ENCODE data around the gene LRBA. TPM values are rescaled to one million over a fixed set of nuclear protein-coding genes. Genes with fewer than 3 reads are reported as not detected.

LRBA gene
- total RNA-seq, 1 donor from 2014 or later, result 28.2 TPM

DNA sequence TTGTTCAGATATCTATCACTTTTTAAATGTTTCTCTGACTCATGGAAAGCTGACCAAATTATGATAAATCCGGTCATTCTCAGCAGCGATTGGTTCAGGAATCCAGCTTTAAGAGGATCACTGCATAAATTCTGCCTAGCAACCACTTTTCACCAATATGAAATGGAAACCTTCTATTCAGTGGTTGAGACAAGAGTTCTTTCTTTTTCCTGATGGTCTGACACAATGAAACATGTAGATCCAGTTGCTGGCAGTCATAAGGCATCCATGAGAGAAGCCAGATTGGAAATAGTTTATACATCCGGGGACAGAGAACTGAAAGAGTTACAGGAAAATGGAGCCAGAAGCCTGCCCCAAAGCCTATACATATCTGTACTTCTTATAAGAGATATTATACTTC lies 406.0 kb downstream of the LRBA start:
- no peaks in the 10 kb centered on the region for H3K4me1 Mint-ChIP-seq
- TF ChIP-seq, protein P1, sequence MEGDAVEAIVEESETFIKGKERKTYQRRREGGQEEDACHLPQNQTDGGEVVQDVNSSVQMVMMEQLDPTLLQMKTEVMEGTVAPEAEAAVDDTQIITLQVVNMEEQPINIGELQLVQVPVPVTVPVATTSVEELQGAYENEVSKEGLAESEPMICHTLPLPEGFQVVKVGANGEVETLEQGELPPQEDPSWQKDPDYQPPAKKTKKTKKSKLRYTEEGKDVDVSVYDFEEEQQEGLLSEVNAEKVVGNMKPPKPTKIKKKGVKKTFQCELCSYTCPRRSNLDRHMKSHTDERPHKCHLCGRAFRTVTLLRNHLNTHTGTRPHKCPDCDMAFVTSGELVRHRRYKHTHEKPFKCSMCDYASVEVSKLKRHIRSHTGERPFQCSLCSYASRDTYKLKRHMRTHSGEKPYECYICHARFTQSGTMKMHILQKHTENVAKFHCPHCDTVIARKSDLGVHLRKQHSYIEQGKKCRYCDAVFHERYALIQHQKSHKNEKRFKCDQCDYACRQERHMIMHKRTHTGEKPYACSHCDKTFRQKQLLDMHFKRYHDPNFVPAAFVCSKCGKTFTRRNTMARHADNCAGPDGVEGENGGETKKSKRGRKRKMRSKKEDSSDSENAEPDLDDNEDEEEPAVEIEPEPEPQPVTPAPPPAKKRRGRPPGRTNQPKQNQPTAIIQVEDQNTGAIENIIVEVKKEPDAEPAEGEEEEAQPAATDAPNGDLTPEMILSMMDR (conservative IDR thresholded peaks at IDR 0.05), result no peak
- no peak overlapping the region for H3K27ac Mint-ChIP-seq (ENCODE audit: unreplicated experiment)
- H3K9me3 Mint-ChIP-seq, result no peaks in the 10 kb centered on the region
- DNase-seq (ENCODE audit: low read depth, low spot score), result no peak
- H3K27me3 Mint-ChIP-seq (ENCODE audit: low read depth), result no peaks in the 10 kb centered on the region
- H3K4me3 Mint-ChIP-seq, result no peak overlapping the region
- no peaks in the 10 kb centered on the region for H3K36me3 Mint-ChIP-seq (ENCODE audit: low read depth)

DNA sequence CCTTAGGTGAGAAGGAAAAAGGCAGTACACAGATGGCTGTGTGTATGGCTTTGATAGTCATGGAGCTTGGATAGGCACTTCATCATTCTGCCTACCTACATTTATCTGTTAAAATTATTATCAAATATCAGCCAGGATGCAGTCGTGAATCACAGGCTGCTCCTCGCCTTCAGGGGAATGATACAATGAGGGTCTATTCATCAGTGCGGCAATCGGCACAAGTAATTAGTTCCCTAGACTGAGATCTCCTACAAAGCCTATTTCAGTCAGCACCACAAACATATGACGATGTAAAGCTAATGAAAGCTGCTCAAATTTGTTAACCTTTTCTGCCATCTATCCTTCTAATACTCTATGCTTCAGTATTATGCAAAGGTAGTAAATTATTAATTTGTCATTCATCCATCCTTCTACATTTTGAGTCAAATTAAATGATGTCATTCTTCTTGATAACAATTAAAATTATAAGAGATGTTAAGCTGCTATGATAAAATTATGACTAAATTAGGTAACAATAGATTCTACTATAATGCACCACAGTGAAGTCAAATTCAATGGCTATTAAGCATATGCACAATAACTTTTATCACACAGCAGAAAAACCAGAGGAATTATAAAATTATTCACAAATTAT lies 414.2 kb downstream of the LRBA start:
- DNase-seq (ENCODE audit: low read depth, low spot score), result no peak
- Mint-ChIP-seq H3K36me3 (ENCODE audit: low read depth) (no peaks in the 10 kb centered on the region), H3K4me1 (peaks cover 4% of the 10 kb centered on the region), H3K27ac (ENCODE audit: unreplicated experiment) (no peak overlapping the region), H3K27me3 (ENCODE audit: low read depth) (no peaks in the 10 kb centered on the region), H3K9me3 (no peaks in the 10 kb centered on the region), H3K4me3 (no peak overlapping the region)
- TF ChIP-seq, protein P1 (conservative IDR thresholded peaks at IDR 0.05), result no peak

DNA sequence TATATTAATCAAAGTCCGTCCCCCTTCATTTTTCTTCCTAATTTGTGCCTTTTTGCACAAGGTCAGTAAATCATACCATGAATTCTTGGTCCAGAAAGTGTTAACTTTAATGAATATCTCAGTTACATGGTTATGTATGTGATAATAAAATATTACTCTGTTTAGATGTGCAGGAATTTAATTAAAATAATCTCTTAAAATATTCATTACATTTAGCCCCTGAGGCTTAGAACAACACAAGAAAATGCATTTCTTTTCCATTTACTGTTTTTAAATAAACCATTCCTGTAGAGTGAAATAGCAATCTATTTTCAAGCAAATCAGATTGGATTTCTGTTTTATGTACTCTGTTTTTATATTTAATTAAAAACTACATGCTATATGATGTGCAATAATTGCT lies 415.5 kb downstream of the LRBA start:
- H3K9me3 Mint-ChIP-seq, result no peaks in the 10 kb centered on the region
- no peaks in the 10 kb centered on the region for H3K36me3 Mint-ChIP-seq (ENCODE audit: low read depth)
- no peak overlapping the region for H3K27ac Mint-ChIP-seq (ENCODE audit: unreplicated experiment)
- H3K4me3 Mint-ChIP-seq, result no peak overlapping the region
- peaks cover 4% of the 10 kb centered on the region for H3K4me1 Mint-ChIP-seq
- no peak for DNase-seq (ENCODE audit: low read depth, low spot score)
- H3K27me3 Mint-ChIP-seq (ENCODE audit: low read depth), result no peaks in the 10 kb centered on the region
- TF ChIP-seq, protein P1 (conservative IDR thresholded peaks at IDR 0.05), result no peak

DNA sequence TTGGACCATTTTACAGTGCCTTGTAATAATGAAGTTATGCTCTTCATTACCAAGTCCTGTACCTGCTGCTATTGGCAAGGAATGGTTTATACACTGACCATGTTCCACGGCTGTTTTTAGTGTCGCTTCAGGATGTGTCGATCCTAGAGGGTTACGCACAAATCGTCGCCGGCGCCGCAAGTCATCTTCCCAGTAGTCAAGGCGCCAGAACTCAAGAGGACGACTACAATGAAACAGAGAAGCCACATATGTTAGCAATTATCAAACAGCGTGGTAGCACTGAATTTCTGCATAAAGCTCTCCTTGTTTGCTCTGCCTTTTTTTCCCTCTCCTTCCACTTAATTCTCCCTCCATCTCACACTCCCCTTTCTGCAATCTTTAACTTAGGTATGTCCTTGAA lies 416.2 kb downstream of the LRBA start:
- Mint-ChIP-seq H3K9me3 (no peaks in the 10 kb centered on the region), H3K27ac (ENCODE audit: unreplicated experiment) (no peak overlapping the region), H3K27me3 (ENCODE audit: low read depth) (no peaks in the 10 kb centered on the region), H3K36me3 (ENCODE audit: low read depth) (no peaks in the 10 kb centered on the region), H3K4me3 (no peak overlapping the region), H3K4me1 (peaks cover 4% of the 10 kb centered on the region)
- no peak for DNase-seq (ENCODE audit: low read depth, low spot score)
- TF ChIP-seq, protein P1 (conservative IDR thresholded peaks at IDR 0.05), result no peak

DNA sequence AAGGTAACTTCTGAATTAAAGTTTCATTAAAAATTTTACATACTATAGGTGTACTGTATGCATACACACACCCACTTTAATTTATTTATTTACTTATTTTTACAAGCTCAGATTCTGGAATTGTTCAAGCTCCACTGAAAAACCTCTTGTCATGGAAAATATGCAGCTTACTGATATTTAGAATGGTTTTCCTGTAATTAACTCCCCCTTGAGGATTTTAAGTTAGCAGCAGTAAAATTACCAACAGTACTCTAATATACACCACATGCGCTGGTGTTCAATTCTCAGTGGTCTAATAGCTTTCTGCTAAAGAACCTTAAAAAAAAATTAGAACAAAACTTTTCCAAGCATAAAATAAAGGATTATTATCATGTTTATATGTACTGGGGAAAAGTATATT lies 421.1 kb downstream of the LRBA start:
- Mint-ChIP-seq H3K4me1 (peaks cover 8% of the 10 kb centered on the region), H3K27ac (ENCODE audit: unreplicated experiment) (no peak overlapping the region), H3K9me3 (no peaks in the 10 kb centered on the region), H3K36me3 (ENCODE audit: low read depth) (no peaks in the 10 kb centered on the region), H3K27me3 (ENCODE audit: low read depth) (no peaks in the 10 kb centered on the region), H3K4me3 (no peak overlapping the region)
- no peak for DNase-seq (ENCODE audit: low read depth, low spot score)
- TF ChIP-seq, protein P1 (conservative IDR thresholded peaks at IDR 0.05), result no peak
